Liver (tissue), 9 donors: Measurements from ENCODE around the gene CYTH3. TPM values are rescaled to one million over a fixed set of nuclear protein-coding genes. Genes with fewer than 3 reads are reported as not detected.

ENCODE experiments used
- DNase-seq: peaks from one replicate; pipeline ENCODE4 v3.0.0-alpha.2; 2017; ENCODE audit warnings: low spot score
- H3K27ac ChIP-seq, 2 donors: one replicate each; pipeline ENCODE4 v1.7.0; 2013; ENCODE audit warnings: inconsistent platforms in 2 of 2, low read length in 2 of 2, control low read depth in 1 of 2, low read depth in 1 of 2, mild to moderate bottlenecking in 1 of 2
- H3K27me3 ChIP-seq, 4 donors: one replicate each; pipeline versions ENCODE4 v1.6.1 to v1.7.0; 2013; ENCODE audit warnings: low read length in 3 of 4, inconsistent platforms in 1 of 4, mild to moderate bottlenecking in 1 of 4, moderate library complexity in 1 of 4; ENCODE audit not compliant: control insufficient read depth in 4 of 4, insufficient read depth in 4 of 4
- H3K36me3 ChIP-seq, 4 donors: one replicate each; pipeline versions ENCODE4 v1.6.1 to v1.7.0; 2013; ENCODE audit warnings: low read length in 3 of 4, mild to moderate bottlenecking in 3 of 4, low read depth in 1 of 4, moderate library complexity in 1 of 4; ENCODE audit not compliant: control insufficient read depth in 4 of 4, insufficient read depth in 3 of 4
- H3K4me1 ChIP-seq, 4 donors: one replicate each; pipeline versions ENCODE4 v1.6.1 to v1.7.0; 2013; ENCODE audit warnings: low read length in 3 of 4, mild to moderate bottlenecking in 3 of 4, moderate library complexity in 1 of 4; ENCODE audit not compliant: control insufficient read depth in 4 of 4, insufficient read depth in 4 of 4
- H3K4me3 ChIP-seq, 3 donors: one replicate each; pipeline versions ENCODE4 v1.6.1 to v1.7.0; 2013; ENCODE audit warnings: low read length in 3 of 3, control low read depth in 1 of 3, low read depth in 1 of 3, mild to moderate bottlenecking in 1 of 3
- H3K9ac ChIP-seq, 2 donors: one replicate each; pipeline ENCODE4 v1.7.0; 2013; ENCODE audit warnings: low read length in 2 of 2, mild to moderate bottlenecking in 2 of 2, moderate library complexity in 2 of 2, control low read depth in 1 of 2, low read depth in 1 of 2
- H3K9me3 ChIP-seq, 4 donors: one replicate each; pipeline versions ENCODE4 v1.6.1 to v1.7.0; 2013; ENCODE audit warnings: low read length in 3 of 4; ENCODE audit not compliant: control insufficient read depth in 4 of 4
- EGR1 ChIP-seq, 2 donors: IDR thresholded peaks; 2 replicates each; pipeline ENCODE4 v1.6.1; 2016 to 2018; ENCODE audit warnings: antibody characterized with exemption in 2 of 2, low read depth in 2 of 2
- FOXA1 ChIP-seq: IDR thresholded peaks from 2 replicates; pipeline ENCODE4 v1.6.1; 2016; ENCODE audit warnings: antibody characterized with exemption
- FOXA2 ChIP-seq: IDR thresholded peaks from 2 replicates; pipeline ENCODE4 v1.6.1; 2016; ENCODE audit warnings: antibody characterized with exemption
- GABPA ChIP-seq, 2 donors: IDR thresholded peaks in 1 of 2; conservative IDR thresholded peaks in 1 of 2; 2 replicates each; pipeline ENCODE4 v1.6.1; 2016; ENCODE audit warnings: antibody characterized with exemption in 2 of 2, mild to moderate bottlenecking in 1 of 2, moderate library complexity in 1 of 2
- HNF4A ChIP-seq, 2 donors: conservative IDR thresholded peaks; 2 replicates each; pipeline ENCODE4 v1.6.1; 2016; ENCODE audit warnings: antibody characterized with exemption in 2 of 2, mild to moderate bottlenecking in 2 of 2
- HNF4G ChIP-seq: IDR thresholded peaks from 2 replicates; pipeline ENCODE4 v1.6.1; 2016; ENCODE audit warnings: antibody characterized with exemption
- JUND ChIP-seq, 2 donors: IDR thresholded peaks; 2 replicates each; pipeline ENCODE4 v1.6.1; 2016; ENCODE audit warnings: antibody characterized with exemption in 2 of 2
- NR2F2 ChIP-seq: IDR thresholded peaks from 2 replicates; pipeline ENCODE4 v1.6.1; 2016; ENCODE audit warnings: antibody characterized with exemption
- RAD21 ChIP-seq, 2 donors: IDR thresholded peaks; 2 replicates each; pipeline ENCODE4 v1.6.1; 2016; ENCODE audit warnings: antibody characterized with exemption in 2 of 2, mild to moderate bottlenecking in 2 of 2
- RXRA ChIP-seq, 2 donors: IDR thresholded peaks; 2 replicates each; pipeline ENCODE4 v1.6.1; 2017 to 2018; ENCODE audit warnings: antibody characterized with exemption in 2 of 2, mild to moderate bottlenecking in 1 of 2
- SP1 ChIP-seq: IDR thresholded peaks from 2 replicates; pipeline ENCODE4 v1.6.1; 2018; ENCODE audit warnings: antibody characterized with exemption, mild to moderate bottlenecking
- TAF1 ChIP-seq: conservative IDR thresholded peaks from 2 replicates; pipeline ENCODE4 v1.6.1; 2016; ENCODE audit warnings: antibody characterized with exemption, mild to moderate bottlenecking
- YY1 ChIP-seq: IDR thresholded peaks from 2 replicates; pipeline ENCODE4 v1.6.1; 2016; ENCODE audit warnings: antibody characterized with exemption, mild to moderate bottlenecking
- WGBS: extraction: QIAGEN DNeasy Blood & Tissue Kit; methylation state at CpG from one replicate; pipeline ENCODE4 v1.1.7; 2013; 5-methylcytosine and 5-hydroxymethylcytosine counted together
- polyA plus RNA-seq, 2 donors: library from polyadenylated mRNA; stranded (reverse) in 1 of 2; unstranded in 1 of 2; fragments of 200-250 nt in 1 of 2; fragments of >200 nt in 1 of 2; fragmentation: Nextera tagmentation in 1 of 2; extraction: Ambion mirVana in 1 of 2; gene quantifications; one replicate each; pipeline versions ENCODE4 v1.2.1 to v1.2.3, GENCODE V29; 2013 to 2015
- total RNA-seq, 2 donors: library from RNA; depleted of rRNA; stranded (reverse); fragments of >200 nt; gene quantifications; one replicate each; pipeline ENCODE4 v1.2.3, GENCODE V29; 2014
- TF ChIP-seq, protein P1 (sequence below): IDR thresholded peaks from 2 replicates; pipeline ENCODE4 v1.6.1; 2016; ENCODE audit warnings: antibody characterized with exemption
- TF ChIP-seq, protein P2 (sequence below): fragments of 150-350 bp; IDR thresholded peaks from 2 replicates; pipeline ENCODE4 v1.5.1; 2017; ENCODE audit warnings: improper control_type of control experiment, low read depth, low read length; ENCODE audit not compliant: missing input control
- TF ChIP-seq, protein P3 (sequence below): IDR thresholded peaks from 2 replicates; pipeline ENCODE4 v1.6.1; 2016; ENCODE audit warnings: antibody characterized with exemption
- TF ChIP-seq, protein P4 (sequence below): IDR thresholded peaks from 2 replicates; pipeline ENCODE4 v1.6.1; 2016; ENCODE audit warnings: antibody characterized with exemption, mild to moderate bottlenecking
- TF ChIP-seq, protein P5 (sequence below): IDR thresholded peaks from 2 replicates; pipeline ENCODE4 v1.6.1; 2016; ENCODE audit warnings: antibody characterized with exemption
- donor health status: healthy.
- donor health status: healthy.
- donor health status: healthy.
- donor health status: healthy.
- donor health status: healthy.

CYTH3 gene
- total and polyA plus RNA-seq, 4 donors: 1.1 to 6.3 (median 3.7) TPM

DNA sequence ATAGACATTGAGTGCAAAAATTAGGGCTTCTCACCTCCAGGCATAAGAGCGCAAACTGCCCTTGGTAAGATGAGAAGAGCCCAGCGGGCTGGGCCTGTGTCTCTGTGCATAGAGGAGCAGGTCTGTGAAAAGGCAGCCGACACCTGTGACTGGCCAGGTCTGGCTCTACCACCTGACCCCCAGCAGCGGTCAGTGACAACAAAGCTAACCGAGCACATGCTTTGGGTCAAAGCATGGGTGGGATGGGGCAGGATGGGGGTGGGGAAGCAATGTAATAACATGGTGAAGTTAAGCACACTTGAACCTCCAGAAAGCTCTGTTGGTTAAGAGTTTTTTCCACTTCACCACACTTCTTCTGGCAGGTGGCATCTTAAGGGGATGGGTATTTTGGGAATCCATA is 29.3 kb downstream of the CYTH3 start:
- H3K9ac ChIP-seq: no peak overlapping the region
- DNase-seq: no peak
- H3K4me3 ChIP-seq: no peak overlapping the region
- no peaks in the 10 kb centered on the region for H3K27me3 ChIP-seq
- H3K4me1 ChIP-seq: no peaks in the 10 kb centered on the region
- no peaks in the 10 kb centered on the region for H3K9me3 ChIP-seq
- WGBS: 97% methylated on average over 5 of the region's 5 CpGs
- no peak for TF ChIP-seq HNF4G
- TF ChIP-seq, protein P1, sequence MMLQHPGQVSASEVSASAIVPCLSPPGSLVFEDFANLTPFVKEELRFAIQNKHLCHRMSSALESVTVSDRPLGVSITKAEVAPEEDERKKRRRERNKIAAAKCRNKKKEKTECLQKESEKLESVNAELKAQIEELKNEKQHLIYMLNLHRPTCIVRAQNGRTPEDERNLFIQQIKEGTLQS: no peak
- TF ChIP-seq FOXA2: no peak
- TF ChIP-seq TAF1: no peak
- no peak for TF ChIP-seq RAD21 (IDR thresholded peaks at IDR 0.05)
- TF ChIP-seq, protein P2, sequence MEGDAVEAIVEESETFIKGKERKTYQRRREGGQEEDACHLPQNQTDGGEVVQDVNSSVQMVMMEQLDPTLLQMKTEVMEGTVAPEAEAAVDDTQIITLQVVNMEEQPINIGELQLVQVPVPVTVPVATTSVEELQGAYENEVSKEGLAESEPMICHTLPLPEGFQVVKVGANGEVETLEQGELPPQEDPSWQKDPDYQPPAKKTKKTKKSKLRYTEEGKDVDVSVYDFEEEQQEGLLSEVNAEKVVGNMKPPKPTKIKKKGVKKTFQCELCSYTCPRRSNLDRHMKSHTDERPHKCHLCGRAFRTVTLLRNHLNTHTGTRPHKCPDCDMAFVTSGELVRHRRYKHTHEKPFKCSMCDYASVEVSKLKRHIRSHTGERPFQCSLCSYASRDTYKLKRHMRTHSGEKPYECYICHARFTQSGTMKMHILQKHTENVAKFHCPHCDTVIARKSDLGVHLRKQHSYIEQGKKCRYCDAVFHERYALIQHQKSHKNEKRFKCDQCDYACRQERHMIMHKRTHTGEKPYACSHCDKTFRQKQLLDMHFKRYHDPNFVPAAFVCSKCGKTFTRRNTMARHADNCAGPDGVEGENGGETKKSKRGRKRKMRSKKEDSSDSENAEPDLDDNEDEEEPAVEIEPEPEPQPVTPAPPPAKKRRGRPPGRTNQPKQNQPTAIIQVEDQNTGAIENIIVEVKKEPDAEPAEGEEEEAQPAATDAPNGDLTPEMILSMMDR: no peak
- TF ChIP-seq HNF4A (conservative IDR thresholded peaks at IDR 0.05): no peak
- TF ChIP-seq RXRA (IDR thresholded peaks at IDR 0.05): no peak
- no peak for TF ChIP-seq YY1
- TF ChIP-seq, protein P3, sequence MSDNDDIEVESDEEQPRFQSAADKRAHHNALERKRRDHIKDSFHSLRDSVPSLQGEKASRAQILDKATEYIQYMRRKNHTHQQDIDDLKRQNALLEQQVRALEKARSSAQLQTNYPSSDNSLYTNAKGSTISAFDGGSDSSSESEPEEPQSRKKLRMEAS: no peak
- TF ChIP-seq EGR1 (IDR thresholded peaks at IDR 0.05; ENCODE audit: low read depth in 2 of 2): no peak
- TF ChIP-seq FOXA1: no peak
- TF ChIP-seq SP1: no peak
- TF ChIP-seq JUND (IDR thresholded peaks at IDR 0.05): no peak
- TF ChIP-seq GABPA (IDR thresholded peaks at IDR 0.05 in 1 of 2, conservative IDR thresholded peaks at IDR 0.05 in 1 of 2): no peak
- no peak for TF ChIP-seq NR2F2
- TF ChIP-seq, protein P4, sequence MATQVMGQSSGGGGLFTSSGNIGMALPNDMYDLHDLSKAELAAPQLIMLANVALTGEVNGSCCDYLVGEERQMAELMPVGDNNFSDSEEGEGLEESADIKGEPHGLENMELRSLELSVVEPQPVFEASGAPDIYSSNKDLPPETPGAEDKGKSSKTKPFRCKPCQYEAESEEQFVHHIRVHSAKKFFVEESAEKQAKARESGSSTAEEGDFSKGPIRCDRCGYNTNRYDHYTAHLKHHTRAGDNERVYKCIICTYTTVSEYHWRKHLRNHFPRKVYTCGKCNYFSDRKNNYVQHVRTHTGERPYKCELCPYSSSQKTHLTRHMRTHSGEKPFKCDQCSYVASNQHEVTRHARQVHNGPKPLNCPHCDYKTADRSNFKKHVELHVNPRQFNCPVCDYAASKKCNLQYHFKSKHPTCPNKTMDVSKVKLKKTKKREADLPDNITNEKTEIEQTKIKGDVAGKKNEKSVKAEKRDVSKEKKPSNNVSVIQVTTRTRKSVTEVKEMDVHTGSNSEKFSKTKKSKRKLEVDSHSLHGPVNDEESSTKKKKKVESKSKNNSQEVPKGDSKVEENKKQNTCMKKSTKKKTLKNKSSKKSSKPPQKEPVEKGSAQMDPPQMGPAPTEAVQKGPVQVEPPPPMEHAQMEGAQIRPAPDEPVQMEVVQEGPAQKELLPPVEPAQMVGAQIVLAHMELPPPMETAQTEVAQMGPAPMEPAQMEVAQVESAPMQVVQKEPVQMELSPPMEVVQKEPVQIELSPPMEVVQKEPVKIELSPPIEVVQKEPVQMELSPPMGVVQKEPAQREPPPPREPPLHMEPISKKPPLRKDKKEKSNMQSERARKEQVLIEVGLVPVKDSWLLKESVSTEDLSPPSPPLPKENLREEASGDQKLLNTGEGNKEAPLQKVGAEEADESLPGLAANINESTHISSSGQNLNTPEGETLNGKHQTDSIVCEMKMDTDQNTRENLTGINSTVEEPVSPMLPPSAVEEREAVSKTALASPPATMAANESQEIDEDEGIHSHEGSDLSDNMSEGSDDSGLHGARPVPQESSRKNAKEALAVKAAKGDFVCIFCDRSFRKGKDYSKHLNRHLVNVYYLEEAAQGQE: no peak
- no peak overlapping the region for H3K27ac ChIP-seq
- H3K36me3 ChIP-seq: no peaks in the 10 kb centered on the region

DNA sequence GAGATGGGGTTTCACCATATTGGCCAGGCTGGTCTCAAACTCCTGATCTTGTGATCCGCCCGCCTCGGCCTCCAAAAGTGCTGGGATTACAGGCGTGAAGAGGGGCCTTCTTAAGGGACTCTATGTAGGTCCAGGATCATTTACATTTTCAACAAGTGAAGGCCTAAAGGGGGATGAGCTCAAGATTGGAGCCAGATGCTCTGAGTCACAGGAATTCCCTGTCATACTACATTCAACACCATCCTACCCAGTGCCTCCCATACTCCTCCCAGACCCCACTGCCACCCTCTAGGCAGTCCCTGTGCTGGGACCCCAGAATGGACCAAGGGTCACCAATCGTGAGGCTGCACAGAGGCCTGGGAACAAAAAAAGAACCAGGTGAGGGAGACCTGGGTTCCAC is 29.9 kb downstream of the CYTH3 start:
- no peak overlapping the region for H3K4me3 ChIP-seq
- TF ChIP-seq JUND (IDR thresholded peaks at IDR 0.05): no peak
- no peak for TF ChIP-seq HNF4G
- TF ChIP-seq, protein P2: no peak
- TF ChIP-seq YY1: no peak
- TF ChIP-seq FOXA1: no peak
- TF ChIP-seq FOXA2: no peak
- no peak for TF ChIP-seq TAF1
- TF ChIP-seq RXRA (IDR thresholded peaks at IDR 0.05): no peak
- TF ChIP-seq RAD21 (IDR thresholded peaks at IDR 0.05): no peak
- no peak for TF ChIP-seq HNF4A (conservative IDR thresholded peaks at IDR 0.05)
- TF ChIP-seq, protein P1: no peak
- TF ChIP-seq, protein P5, sequence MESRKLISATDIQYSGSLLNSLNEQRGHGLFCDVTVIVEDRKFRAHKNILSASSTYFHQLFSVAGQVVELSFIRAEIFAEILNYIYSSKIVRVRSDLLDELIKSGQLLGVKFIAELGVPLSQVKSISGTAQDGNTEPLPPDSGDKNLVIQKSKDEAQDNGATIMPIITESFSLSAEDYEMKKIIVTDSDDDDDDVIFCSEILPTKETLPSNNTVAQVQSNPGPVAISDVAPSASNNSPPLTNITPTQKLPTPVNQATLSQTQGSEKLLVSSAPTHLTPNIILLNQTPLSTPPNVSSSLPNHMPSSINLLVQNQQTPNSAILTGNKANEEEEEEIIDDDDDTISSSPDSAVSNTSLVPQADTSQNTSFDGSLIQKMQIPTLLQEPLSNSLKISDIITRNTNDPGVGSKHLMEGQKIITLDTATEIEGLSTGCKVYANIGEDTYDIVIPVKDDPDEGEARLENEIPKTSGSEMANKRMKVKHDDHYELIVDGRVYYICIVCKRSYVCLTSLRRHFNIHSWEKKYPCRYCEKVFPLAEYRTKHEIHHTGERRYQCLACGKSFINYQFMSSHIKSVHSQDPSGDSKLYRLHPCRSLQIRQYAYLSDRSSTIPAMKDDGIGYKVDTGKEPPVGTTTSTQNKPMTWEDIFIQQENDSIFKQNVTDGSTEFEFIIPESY: no peak
- no peak for TF ChIP-seq GABPA (IDR thresholded peaks at IDR 0.05 in 1 of 2, conservative IDR thresholded peaks at IDR 0.05 in 1 of 2)
- TF ChIP-seq SP1: no peak
- H3K9me3 ChIP-seq: no peaks in the 10 kb centered on the region
- DNase-seq: no peak
- no peak overlapping the region for H3K27ac ChIP-seq
- H3K4me1 ChIP-seq: no peaks in the 10 kb centered on the region
- WGBS: 94% methylated on average over 5 of the region's 5 CpGs
- H3K27me3 ChIP-seq: no peaks in the 10 kb centered on the region
- no peak overlapping the region for H3K9ac ChIP-seq
- H3K36me3 ChIP-seq: no peaks in the 10 kb centered on the region
